Muscle layer of duodenum (tissue), 2 donors: ENCODE measurements around the gene HEATR3.
"Not testable (repeated sequence)": the region's sequence is repeated elsewhere in the genome, so short reads cannot be mapped to it uniquely, and the experiment has no call there.

ENCODE experiments used
- H3K27ac ChIP-seq: one replicate; pipeline ENCODE4 v1.7.0; 2013; ENCODE audit warnings: mild to moderate bottlenecking, low read length
- H3K27me3 ChIP-seq: one replicate; pipeline ENCODE4 v1.7.0; 2013; ENCODE audit warnings: low read depth, mild to moderate bottlenecking, control low read depth, low read length
- H3K36me3 ChIP-seq, 2 donors: one replicate each; pipeline ENCODE4 v1.7.0; 2013; ENCODE audit warnings: low read length in 2 of 2, control low read depth in 1 of 2, mild to moderate bottlenecking in 1 of 2; ENCODE audit not compliant: insufficient read depth in 2 of 2, control insufficient read depth in 1 of 2
- H3K4me1 ChIP-seq, 2 donors: one replicate each; pipeline ENCODE4 v1.7.0; 2013; ENCODE audit warnings: low read length in 2 of 2, mild to moderate bottlenecking in 2 of 2, control low read depth in 1 of 2, moderate library complexity in 1 of 2; ENCODE audit not compliant: insufficient read depth in 2 of 2, control insufficient read depth in 1 of 2
- H3K4me3 ChIP-seq, 2 donors: one replicate each; pipeline ENCODE4 v1.7.0; 2013; ENCODE audit warnings: low read length in 2 of 2, low read depth in 1 of 2, mild to moderate bottlenecking in 1 of 2
- H3K9me3 ChIP-seq, 2 donors: one replicate each; pipeline ENCODE4 v1.7.0; 2013; ENCODE audit warnings: low read length in 2 of 2, control low read depth in 1 of 2, mild to moderate bottlenecking in 1 of 2; ENCODE audit not compliant: control insufficient read depth in 1 of 2
- donor health status: healthy.

HEATR3 gene

GRCh38 chr16:50103764-50104163 is 38.0 kb downstream of the HEATR3 start:
- peaks cover 33 to 65% of the 10 kb centered on the region in 2 donors for H3K36me3 ChIP-seq
- H3K4me1 ChIP-seq: no peaks in the 10 kb centered on the region
- H3K27me3 ChIP-seq: no peaks in the 10 kb centered on the region
- no peaks in the 10 kb centered on the region for H3K9me3 ChIP-seq
- no peak overlapping the region for H3K27ac ChIP-seq
- no peak overlapping the region for H3K4me3 ChIP-seq

GRCh38 chr16:50114357-50115129 is 48.8 kb downstream of the HEATR3 start:
- H3K36me3 ChIP-seq: no peaks in the 10 kb centered on the region
- H3K9me3 ChIP-seq: no peaks in the 10 kb centered on the region
- H3K4me1 ChIP-seq: no peaks in the 10 kb centered on the region
- no peak overlapping the region for H3K27ac ChIP-seq
- H3K4me3 ChIP-seq: no peak overlapping the region
- H3K27me3 ChIP-seq: no peaks in the 10 kb centered on the region

GRCh38 chr16:50120711-50121110 is 54.9 kb downstream of the HEATR3 start:
- H3K27ac ChIP-seq: no peak overlapping the region
- H3K9me3 ChIP-seq: no peaks in the 10 kb centered on the region
- H3K27me3 ChIP-seq: no peaks in the 10 kb centered on the region
- no peak overlapping the region for H3K4me3 ChIP-seq
- H3K4me1 ChIP-seq: no peaks in the 10 kb centered on the region
- H3K36me3 ChIP-seq: no peaks in the 10 kb centered on the region

GRCh38 chr16:50121278-50121677 is 55.5 kb downstream of the HEATR3 start:
- Histone ChIP-seq H3K9me3 (no peaks in the 10 kb centered on the region), H3K27me3 (no peaks in the 10 kb centered on the region), H3K4me1 (no peaks in the 10 kb centered on the region), H3K27ac (no peak overlapping the region), H3K36me3 (no peaks in the 10 kb centered on the region), H3K4me3 (no peak overlapping the region)

- Histone ChIP-seq H3K27me3 (no peaks in the 10 kb centered on the region), H3K27ac (no peak overlapping the region), H3K4me1 (no peaks in the 10 kb centered on the region), H3K36me3 (no peaks in the 10 kb centered on the region), H3K9me3 (no peaks in the 10 kb centered on the region), H3K4me3 (no peak overlapping the region)
These were observed 56.1 kb downstream of the HEATR3 start for GRCh38 chr16:50121721-50122445.

GRCh38 chr16:50123417-50123816 is 57.6 kb downstream of the HEATR3 start:
- Histone ChIP-seq H3K4me3 (no peak overlapping the region), H3K9me3 (no peaks in the 10 kb centered on the region), H3K36me3 (no peaks in the 10 kb centered on the region), H3K4me1 (no peaks in the 10 kb centered on the region), H3K27ac (no peak overlapping the region), H3K27me3 (no peaks in the 10 kb centered on the region)

- Histone ChIP-seq H3K4me3 (no peak overlapping the region), H3K9me3 (no peaks in the 10 kb centered on the region), H3K4me1 (no peaks in the 10 kb centered on the region), H3K36me3 (no peaks in the 10 kb centered on the region), H3K27me3 (no peaks in the 10 kb centered on the region), H3K27ac (no peak overlapping the region)
These were observed 59.0 kb downstream of the HEATR3 start for GRCh38 chr16:50124769-50125168.

GRCh38 chr16:50126183-50126582 is 60.4 kb downstream of the HEATR3 start:
- H3K27me3 ChIP-seq: no peaks in the 10 kb centered on the region
- no peaks in the 10 kb centered on the region for H3K36me3 ChIP-seq
- no peaks in the 10 kb centered on the region for H3K4me1 ChIP-seq
- no peak overlapping the region for H3K4me3 ChIP-seq
- no peak overlapping the region for H3K27ac ChIP-seq
- no peaks in the 10 kb centered on the region for H3K9me3 ChIP-seq

- not testable (repeated sequence) for H3K4me1 ChIP-seq, H3K9me3 ChIP-seq, H3K27me3 ChIP-seq, H3K27ac ChIP-seq, H3K36me3 ChIP-seq, H3K4me3 ChIP-seq
These were observed 66.8 kb downstream of the HEATR3 start for GRCh38 chr16:50132571-50132970.

- Histone ChIP-seq H3K9me3 (no peaks in the 10 kb centered on the region), H3K27ac (no peak overlapping the region), H3K36me3 (no peaks in the 10 kb centered on the region), H3K4me3 (no peak overlapping the region), H3K4me1 (no peaks in the 10 kb centered on the region), H3K27me3 (no peaks in the 10 kb centered on the region)
These were observed 67.4 kb downstream of the HEATR3 start for GRCh38 chr16:50133214-50133613.

GRCh38 chr16:50136399-50136798 is 70.6 kb downstream of the HEATR3 start:
- Histone ChIP-seq H3K9me3 (no peaks in the 10 kb centered on the region), H3K4me3 (no peak overlapping the region)

More at GRCh38 chr16:50136399-50136798, 70.6 kb downstream of the HEATR3 start:
- Histone ChIP-seq H3K4me1 (no peaks in the 10 kb centered on the region), H3K36me3 (no peaks in the 10 kb centered on the region), H3K27me3 (no peaks in the 10 kb centered on the region), H3K27ac (no peak overlapping the region)
